Neural progenitor cell (in vitro differentiated cells): ENCODE data around the gene NRCAM. TPM values are rescaled to one million over a fixed set of nuclear protein-coding genes. Genes with fewer than 3 reads are reported as not detected.

Experiments used
- DNase-seq: peaks from one replicate; pipeline ENCODE4 v3.0.0-alpha.2; 2016; ENCODE audit warnings: low spot score
- H2AFZ ChIP-seq: fragments of 200-600 bp; sonication (generic); replicated peaks from 2 replicates; pipeline ENCODE4 v1.6.1; 2016; ENCODE audit warnings: antibody characterized with exemption
- H3F3A ChIP-seq: fragments of 200-600 bp; sonication (generic); 2 replicates; pipeline ENCODE4 v1.6.1; 2016; ENCODE audit warnings: antibody characterized with exemption, low read depth
- H3K27ac ChIP-seq: fragments of 200-600 bp; sonication (generic); 2 replicates; pipeline ENCODE4 v1.5.1; 2016; ENCODE audit warnings: mild to moderate bottlenecking
- H3K27me3 ChIP-seq: fragments of 200-600 bp; sonication (generic); 2 replicates; pipeline ENCODE4 v1.6.1; 2016; ENCODE audit warnings: mild to moderate bottlenecking, moderate library complexity
- H3K36me3 ChIP-seq: fragments of 200-600 bp; sonication (generic); 2 replicates; pipeline ENCODE4 v1.5.1; 2016
- H3K4me1 ChIP-seq: fragments of 200-600 bp; sonication (generic); 2 replicates; pipeline ENCODE4 v1.6.1; 2016; ENCODE audit warnings: mixed run types
- H3K4me2 ChIP-seq: fragments of 200-600 bp; sonication (generic); 2 replicates; pipeline ENCODE4 v1.6.1; 2016
- H3K4me3 ChIP-seq: fragments of 200-600 bp; sonication (generic); 2 replicates; pipeline ENCODE4 v1.5.1; 2016
- H3K79me2 ChIP-seq: fragments of 200-600 bp; sonication (generic); 2 replicates; pipeline ENCODE4 v1.6.1; 2016; ENCODE audit warnings: low read depth
- H3K9ac ChIP-seq: fragments of 200-600 bp; sonication (generic); 2 replicates; pipeline ENCODE4 v1.6.1; 2016
- H3K9me3 ChIP-seq: fragments of 200-600 bp; sonication (generic); 2 replicates; pipeline ENCODE4 v1.5.1; 2016; ENCODE audit warnings: low read depth
- H4K20me1 ChIP-seq: fragments of 200-600 bp; sonication (generic); 2 replicates; pipeline ENCODE4 v1.6.1; 2016; ENCODE audit warnings: low read depth
- H3K27ac Mint-ChIP-seq: 3 replicates; pipeline ENCODE4 v1.8.0; 2021; ENCODE audit warnings: mixed read lengths
- H3K27me3 Mint-ChIP-seq: 2 replicates; pipeline ENCODE4 v1.8.0; 2022; ENCODE audit warnings: low read depth, mild to moderate bottlenecking, inconsistent platforms, moderate library complexity, mixed read lengths; ENCODE audit not compliant: insufficient read depth
- H3K36me3 Mint-ChIP-seq: 3 replicates; pipeline ENCODE4 v1.8.0; 2021; ENCODE audit warnings: mixed read lengths
- H3K4me1 Mint-ChIP-seq: 3 replicates; pipeline ENCODE4 v1.8.0; 2021; ENCODE audit warnings: mixed read lengths
- H3K4me3 Mint-ChIP-seq: 3 replicates; pipeline ENCODE4 v1.8.0; 2021; ENCODE audit warnings: mild to moderate bottlenecking, moderate library complexity, mixed read lengths
- H3K9me3 Mint-ChIP-seq: 3 replicates; pipeline ENCODE4 v1.8.0; 2020; ENCODE audit warnings: mixed read lengths
- CTCF ChIP-seq: fragments of 200-600 bp; sonication (generic); IDR thresholded peaks from 2 replicates; pipeline ENCODE4 v1.5.1; 2017; ENCODE audit warnings: antibody characterized with exemption, mild to moderate bottlenecking
- EZH2 ChIP-seq: fragments of 200-600 bp; sonication (generic); IDR thresholded peaks from 2 replicates; pipeline ENCODE4 v1.6.1; 2017; ENCODE audit warnings: antibody characterized with exemption, mild to moderate bottlenecking, moderate library complexity
- EZH2phosphoT487 ChIP-seq: fragments of 200-600 bp; sonication (generic); IDR thresholded peaks from 2 replicates; pipeline ENCODE4 v1.6.1; 2017; ENCODE audit warnings: antibody characterized with exemption
- total RNA-seq: library from RNA; depleted of rRNA; stranded (reverse); fragments of >200 nt; gene quantifications from 2 replicates; pipeline ENCODE4 v1.2.3, GENCODE V29; 2015; ENCODE audit warnings: low replicate concordance

Gene NRCAM
- total RNA-seq, 1 donor from 2014 or later: 104 TPM

GRCh38 chr7:108138911-108139310 lies 317.3 kb downstream of the NRCAM start:
- Histone ChIP-seq H3K27ac (no peak overlapping the region), H3K36me3 (no peaks in the 10 kb centered on the region), H4K20me1 (no peaks in the 10 kb centered on the region), H3F3A (no peaks in the 10 kb centered on the region), H3K9ac (no peak overlapping the region), H3K9me3 (no peaks in the 10 kb centered on the region), H3K27me3 (no peaks in the 10 kb centered on the region), H3K79me2 (no peaks in the 10 kb centered on the region), H2AFZ (no peak overlapping the region), H3K4me2 (no peak overlapping the region), H3K4me3 (no peak overlapping the region), H3K4me1 (peaks cover 3% of the 10 kb centered on the region)
- Mint-ChIP-seq H3K4me3 (no peak overlapping the region), H3K9me3 (peaks cover 2% of the 10 kb centered on the region), H3K4me1 (peaks cover 6% of the 10 kb centered on the region), H3K36me3 (peaks cover 2% of the 10 kb centered on the region), H3K27me3 (no peaks in the 10 kb centered on the region), H3K27ac (no peak overlapping the region)
- no peak for TF ChIP-seq EZH2phosphoT487
- TF ChIP-seq EZH2: no peak
- TF ChIP-seq CTCF: no peak
- DNase-seq: no peak

- Mint-ChIP-seq H3K27ac (no peak overlapping the region), H3K4me1 (peaks cover 6% of the 10 kb centered on the region), H3K27me3 (no peaks in the 10 kb centered on the region), H3K36me3 (peaks cover 2% of the 10 kb centered on the region), H3K9me3 (peaks cover 2% of the 10 kb centered on the region), H3K4me3 (no peak overlapping the region)
- no peak overlapping the region for H3K9ac ChIP-seq
- no peaks in the 10 kb centered on the region for H3K27me3 ChIP-seq
- no peaks in the 10 kb centered on the region for H4K20me1 ChIP-seq
- no peaks in the 10 kb centered on the region for H3K79me2 ChIP-seq
- no peaks in the 10 kb centered on the region for H3K9me3 ChIP-seq
- no peak overlapping the region for H3K4me3 ChIP-seq
- no peak for DNase-seq
- H3K4me2 ChIP-seq: no peak overlapping the region
- no peak for TF ChIP-seq CTCF
- TF ChIP-seq EZH2phosphoT487: no peak
- no peak for TF ChIP-seq EZH2
- H3K36me3 ChIP-seq: no peaks in the 10 kb centered on the region
- peaks cover 8% of the 10 kb centered on the region for H3K4me1 ChIP-seq
- H3K27ac ChIP-seq: no peak overlapping the region
- H3F3A ChIP-seq: peaks cover 8% of the 10 kb centered on the region
- no peak overlapping the region for H2AFZ ChIP-seq
Observed at GRCh38 chr7:108137993-108138392, 318.2 kb downstream of the NRCAM start.

- H3F3A ChIP-seq: peaks cover 18% of the 10 kb centered on the region
- H3K4me2 ChIP-seq: no peak overlapping the region
- TF ChIP-seq CTCF: no peak
- no peak for TF ChIP-seq EZH2phosphoT487
- no peak for TF ChIP-seq EZH2
- H3K4me3 ChIP-seq: no peak overlapping the region
- Mint-ChIP-seq H3K4me3 (no peak overlapping the region), H3K9me3 (peaks cover 2% of the 10 kb centered on the region), H3K27me3 (no peaks in the 10 kb centered on the region), H3K36me3 (peaks cover 2% of the 10 kb centered on the region), H3K27ac (no peak overlapping the region), H3K4me1 (peaks cover 16% of the 10 kb centered on the region)
- H3K9me3 ChIP-seq: no peaks in the 10 kb centered on the region
- H3K27ac ChIP-seq: no peak overlapping the region
- peaks cover 17% of the 10 kb centered on the region for H3K4me1 ChIP-seq
- DNase-seq: no peak
- peaks cover 3% of the 10 kb centered on the region for H4K20me1 ChIP-seq
- no peak overlapping the region for H2AFZ ChIP-seq
- no peaks in the 10 kb centered on the region for H3K36me3 ChIP-seq
- no peaks in the 10 kb centered on the region for H3K79me2 ChIP-seq
- no peaks in the 10 kb centered on the region for H3K27me3 ChIP-seq
- no peak overlapping the region for H3K9ac ChIP-seq
Observed at GRCh38 chr7:108137040-108137439, 319.2 kb downstream of the NRCAM start.
